ENCODE results near the gene OR2H1.
"Not testable (repeated sequence)": the region's sequence is repeated elsewhere in the genome, so short reads cannot be mapped to it uniquely, and the experiment has no call there.

OR2H1 gene

GRCh38 chr6:29456971-29457370, at the start of gene OR2H1, which contains the start of gene OR11A1:
Gene OR2H1 (plus strand): TSS chr6:29457155. CDS start chr6:29461770, 4,615 bp downstream.
Gene OR11A1 (minus strand): TSS chr6:29457071. CDS start chr6:29427641, 29,430 bp downstream.
- no peak within 1 kb of the TSS for H3K4me3 ChIP-seq (ENCODE audit: low read depth, low read length)
- TF ChIP-seq CTCF (IDR thresholded peaks at IDR 0.05; ENCODE audit: low read depth, low read length) = no peak

- TF ChIP-seq CTCF (IDR thresholded peaks at IDR 0.05; ENCODE audit: low read depth, low read length) = no peak
- H3K4me3 ChIP-seq (ENCODE audit: low read depth, low read length) = no peak within 1 kb of the TSS
Measured at GRCh38 chr6:29414588-29414987, 42.4 kb upstream of the OR2H1 start, which contains the start of gene OR12D1. Gene OR12D1 (plus strand): TSS chr6:29414928.

- no peak for TF ChIP-seq CTCF (IDR thresholded peaks at IDR 0.05; ENCODE audit: low read depth, low read length)
- H3K4me3 ChIP-seq (ENCODE audit: low read depth, low read length) = no peak overlapping the region
Measured at GRCh38 chr6:29419516-29419915, 37.4 kb upstream of the OR2H1 start.

- no peak overlapping the region for H3K4me3 ChIP-seq (ENCODE audit: low read depth, low read length)
- TF ChIP-seq CTCF (IDR thresholded peaks at IDR 0.05; ENCODE audit: low read depth, low read length) = no peak
Measured at GRCh38 chr6:29424168-29424567, 32.8 kb upstream of the OR2H1 start.

GRCh38 chr6:29424575-29424974, 32.4 kb upstream of the OR2H1 start:
- no peak overlapping the region for H3K4me3 ChIP-seq (ENCODE audit: low read depth, low read length)
- no peak for TF ChIP-seq CTCF (IDR thresholded peaks at IDR 0.05; ENCODE audit: low read depth, low read length)

- no peak for TF ChIP-seq CTCF (IDR thresholded peaks at IDR 0.05; ENCODE audit: low read depth, low read length)
- H3K4me3 ChIP-seq (ENCODE audit: low read depth, low read length) = no peak overlapping the region
Measured at GRCh38 chr6:29425075-29425474, 31.9 kb upstream of the OR2H1 start.

- H3K4me3 ChIP-seq (ENCODE audit: low read depth, low read length) = no peak overlapping the region
- TF ChIP-seq CTCF (IDR thresholded peaks at IDR 0.05; ENCODE audit: low read depth, low read length) = no peak
Measured at GRCh38 chr6:29426654-29427053, 30.3 kb upstream of the OR2H1 start.

GRCh38 chr6:29436730-29437129, 20.2 kb upstream of the OR2H1 start:
- H3K4me3 ChIP-seq (ENCODE audit: low read depth, low read length) = not testable (repeated sequence)
